Uterus (tissue), 2 donors: ENCODE results near the gene TPD52L2.

Experiments used
- POLR2A ChIP-seq, 2 donors: fragments of 450-650 bp; IDR thresholded peaks; one replicate each; pipeline ENCODE4 v1.6.1; 2016; ENCODE audit warnings: antibody characterized with exemption in 2 of 2, mild to moderate bottlenecking in 1 of 2, moderate library complexity in 1 of 2
- TF ChIP-seq, protein P1 (sequence below), 4 experiments: fragments of 200-600 bp in 2 of 4; fragments of 450-650 bp in 2 of 4; sonication (generic) in 2 of 4; IDR thresholded peaks; one replicate each; pipeline ENCODE4 v1.5.1; 2016 to 2019; ENCODE audit warnings: antibody characterized with exemption in 4 of 4, mild to moderate bottlenecking in 2 of 4, moderate library complexity in 1 of 4

- TF ChIP-seq POLR2A (IDR thresholded peaks at IDR 0.05): no peak
- TF ChIP-seq, protein P1, sequence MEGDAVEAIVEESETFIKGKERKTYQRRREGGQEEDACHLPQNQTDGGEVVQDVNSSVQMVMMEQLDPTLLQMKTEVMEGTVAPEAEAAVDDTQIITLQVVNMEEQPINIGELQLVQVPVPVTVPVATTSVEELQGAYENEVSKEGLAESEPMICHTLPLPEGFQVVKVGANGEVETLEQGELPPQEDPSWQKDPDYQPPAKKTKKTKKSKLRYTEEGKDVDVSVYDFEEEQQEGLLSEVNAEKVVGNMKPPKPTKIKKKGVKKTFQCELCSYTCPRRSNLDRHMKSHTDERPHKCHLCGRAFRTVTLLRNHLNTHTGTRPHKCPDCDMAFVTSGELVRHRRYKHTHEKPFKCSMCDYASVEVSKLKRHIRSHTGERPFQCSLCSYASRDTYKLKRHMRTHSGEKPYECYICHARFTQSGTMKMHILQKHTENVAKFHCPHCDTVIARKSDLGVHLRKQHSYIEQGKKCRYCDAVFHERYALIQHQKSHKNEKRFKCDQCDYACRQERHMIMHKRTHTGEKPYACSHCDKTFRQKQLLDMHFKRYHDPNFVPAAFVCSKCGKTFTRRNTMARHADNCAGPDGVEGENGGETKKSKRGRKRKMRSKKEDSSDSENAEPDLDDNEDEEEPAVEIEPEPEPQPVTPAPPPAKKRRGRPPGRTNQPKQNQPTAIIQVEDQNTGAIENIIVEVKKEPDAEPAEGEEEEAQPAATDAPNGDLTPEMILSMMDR (IDR thresholded peaks at IDR 0.05): no peak
These were observed 18.1 kb downstream of the TPD52L2 start for GRCh38 chr20:63883201-63883593.
